H1 (cell line): ENCODE results near the gene MYBPC3.

Experiments
- CEBPB ChIP-seq: IDR thresholded peaks from 2 replicates; pipeline ENCODE4 v1.6.1; 2012; ENCODE audit warnings: low read depth, low read length
- CHD2 ChIP-seq: IDR thresholded peaks from 2 replicates; pipeline ENCODE4 v1.6.1; 2012; ENCODE audit warnings: low read length, improper control_type of control experiment
- GABPA ChIP-seq: IDR thresholded peaks from 2 replicates; pipeline ENCODE4 v1.6.1; 2011; ENCODE audit warnings: mild to moderate bottlenecking, low read length, moderate library complexity, borderline replicate concordance; ENCODE audit not compliant: insufficient read depth
- JUN ChIP-seq: IDR thresholded peaks from 2 replicates; pipeline ENCODE4 v1.6.1; 2011; ENCODE audit warnings: low read depth, mild to moderate bottlenecking, improper control_type of control experiment, low read length
- NRF1 ChIP-seq: IDR thresholded peaks from 2 replicates; pipeline ENCODE4 v1.6.1; 2011; ENCODE audit warnings: mild to moderate bottlenecking, low read depth, low read length, improper control_type of control experiment
- PHF8 ChIP-seq: fragments of 200-600 bp; sonication (generic); conservative IDR thresholded peaks from 2 replicates; pipeline ENCODE4 v1.7.1; 2012; ENCODE audit warnings: low read depth, mild to moderate bottlenecking, inconsistent platforms, low read length, moderate library complexity
- POLR2A ChIP-seq, 2 experiments: IDR thresholded peaks; 1 replicate in 1 of 2; 2 replicates in 1 of 2; pipeline ENCODE4 v1.6.1; 2011; ENCODE audit warnings: low read depth in 2 of 2, low read length in 2 of 2, mild to moderate bottlenecking in 2 of 2; ENCODE audit errors: control extremely low read depth in 1 of 2
- POLR2AphosphoS5 ChIP-seq: IDR thresholded peaks from 2 replicates; pipeline ENCODE4 v1.6.1; 2011; ENCODE audit warnings: low read depth, low read length
- SUZ12 ChIP-seq: fragments of 200-600 bp; sonication (generic); IDR thresholded peaks from 2 replicates; pipeline ENCODE4 v1.6.1; 2012; ENCODE audit warnings: mild to moderate bottlenecking, inconsistent platforms, low read length, moderate library complexity, mixed read lengths
- TAF1 ChIP-seq: IDR thresholded peaks from 2 replicates; pipeline ENCODE4 v1.6.1; 2011; ENCODE audit warnings: mild to moderate bottlenecking, low read depth, low read length
- TCF12 ChIP-seq: IDR thresholded peaks from 2 replicates; pipeline ENCODE4 v1.6.1; 2011; ENCODE audit warnings: low read depth, mild to moderate bottlenecking, low read length
- TEAD4 ChIP-seq: IDR thresholded peaks from 2 replicates; pipeline ENCODE4 v1.6.1; 2012; ENCODE audit warnings: low read depth, low read length, inconsistent platforms, mixed read lengths
- TF ChIP-seq, protein P1 (sequence below): IDR thresholded peaks from 2 replicates; pipeline ENCODE4 v1.6.1; 2012; ENCODE audit warnings: inconsistent platforms
- TF ChIP-seq, protein P2 (sequence below), 3 experiments: IDR thresholded peaks; 1 replicate in 2 of 3; 2 replicates in 1 of 3; pipeline versions ENCODE4 v1.5.1 to v1.6.1; 2011; ENCODE audit warnings: low read length in 3 of 3, mild to moderate bottlenecking in 3 of 3, inconsistent platforms in 2 of 3, low read depth in 1 of 3, moderate library complexity in 1 of 3; ENCODE audit not compliant: insufficient read depth in 1 of 3; ENCODE audit errors: control extremely low read depth in 1 of 3

DNA sequence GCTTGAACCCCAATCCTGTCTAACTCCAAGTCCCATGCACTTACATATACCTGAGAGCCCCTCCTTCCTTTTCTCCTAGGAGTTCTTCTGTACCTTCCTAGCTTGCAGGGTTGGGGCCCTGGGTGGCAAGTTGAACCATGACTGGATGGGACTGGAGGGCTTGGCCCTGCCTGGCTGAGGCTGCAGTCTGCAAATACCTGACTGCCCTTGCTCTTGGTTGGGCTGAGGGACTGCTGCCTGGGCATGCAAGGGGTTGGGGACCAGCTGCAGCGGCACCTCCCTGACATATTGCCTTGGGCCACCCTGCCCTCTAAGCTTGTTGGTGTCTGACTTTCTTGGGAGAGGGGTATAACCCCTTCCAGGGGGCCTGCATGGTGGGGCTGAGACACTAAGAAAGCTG, 46.0 kb upstream of the MYBPC3 start:
- no peak for TF ChIP-seq CHD2
- TF ChIP-seq, protein P1, sequence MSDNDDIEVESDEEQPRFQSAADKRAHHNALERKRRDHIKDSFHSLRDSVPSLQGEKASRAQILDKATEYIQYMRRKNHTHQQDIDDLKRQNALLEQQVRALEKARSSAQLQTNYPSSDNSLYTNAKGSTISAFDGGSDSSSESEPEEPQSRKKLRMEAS = no peak
- no peak for TF ChIP-seq GABPA
- TF ChIP-seq PHF8 = no peak
- TF ChIP-seq TCF12 = no peak
- TF ChIP-seq NRF1 = no peak
- no peak for TF ChIP-seq TAF1
- TF ChIP-seq TEAD4 = no peak
- TF ChIP-seq CEBPB = no peak
- TF ChIP-seq, protein P2, sequence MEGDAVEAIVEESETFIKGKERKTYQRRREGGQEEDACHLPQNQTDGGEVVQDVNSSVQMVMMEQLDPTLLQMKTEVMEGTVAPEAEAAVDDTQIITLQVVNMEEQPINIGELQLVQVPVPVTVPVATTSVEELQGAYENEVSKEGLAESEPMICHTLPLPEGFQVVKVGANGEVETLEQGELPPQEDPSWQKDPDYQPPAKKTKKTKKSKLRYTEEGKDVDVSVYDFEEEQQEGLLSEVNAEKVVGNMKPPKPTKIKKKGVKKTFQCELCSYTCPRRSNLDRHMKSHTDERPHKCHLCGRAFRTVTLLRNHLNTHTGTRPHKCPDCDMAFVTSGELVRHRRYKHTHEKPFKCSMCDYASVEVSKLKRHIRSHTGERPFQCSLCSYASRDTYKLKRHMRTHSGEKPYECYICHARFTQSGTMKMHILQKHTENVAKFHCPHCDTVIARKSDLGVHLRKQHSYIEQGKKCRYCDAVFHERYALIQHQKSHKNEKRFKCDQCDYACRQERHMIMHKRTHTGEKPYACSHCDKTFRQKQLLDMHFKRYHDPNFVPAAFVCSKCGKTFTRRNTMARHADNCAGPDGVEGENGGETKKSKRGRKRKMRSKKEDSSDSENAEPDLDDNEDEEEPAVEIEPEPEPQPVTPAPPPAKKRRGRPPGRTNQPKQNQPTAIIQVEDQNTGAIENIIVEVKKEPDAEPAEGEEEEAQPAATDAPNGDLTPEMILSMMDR (IDR thresholded peaks at IDR 0.05; ENCODE audit: control extremely low read depth in 1 of 3, insufficient read depth in 1 of 3, low read depth in 1 of 3, low read length in 3 of 3) = no peak
- TF ChIP-seq POLR2AphosphoS5 = no peak
- TF ChIP-seq POLR2A (IDR thresholded peaks at IDR 0.05; ENCODE audit: control extremely low read depth in 1 of 2, low read depth in 2 of 2, low read length in 2 of 2) = no peak
- no peak for TF ChIP-seq JUN
- TF ChIP-seq SUZ12 = no peak
